H9 (cell line): ENCODE data around the gene MCM3. TPM values are rescaled to one million over a fixed set of nuclear protein-coding genes. Genes with fewer than 3 reads are reported as not detected.

Source experiments
- DNase-seq: peaks from one replicate; pipeline ENCODE4 v3.0.0-alpha.2; 2017
- H2AFZ ChIP-seq: one replicate; pipeline ENCODE4 v1.6.1; 2013; ENCODE audit warnings: mild to moderate bottlenecking, low read length, control low read depth, moderate library complexity
- H2AK5ac ChIP-seq: 2 replicates; pipeline ENCODE4 v1.6.1; 2013; ENCODE audit warnings: low read length, control low read depth, mixed read lengths; ENCODE audit not compliant: insufficient read length
- H2BK120ac ChIP-seq: one replicate; pipeline ENCODE4 v1.6.1; 2013; ENCODE audit warnings: low read depth, mild to moderate bottlenecking, low read length, control low read depth, inconsistent platforms; ENCODE audit not compliant: poor library complexity, severe bottlenecking
- H2BK12ac ChIP-seq: 2 replicates; pipeline ENCODE4 v1.6.1; 2013; ENCODE audit warnings: low read length, control low read depth, mixed read lengths, low read depth; ENCODE audit not compliant: insufficient read length
- H2BK15ac ChIP-seq: 2 replicates; pipeline ENCODE4 v1.6.1; 2013; ENCODE audit warnings: low read depth, low read length, control low read depth
- H2BK20ac ChIP-seq: one replicate; pipeline ENCODE4 v1.6.1; 2013; ENCODE audit warnings: low read depth, mild to moderate bottlenecking, low read length, control low read depth, inconsistent platforms; ENCODE audit not compliant: poor library complexity, severe bottlenecking
- H2BK5ac ChIP-seq: 2 replicates; pipeline ENCODE4 v1.6.1; 2013; ENCODE audit warnings: low read length, control low read depth, mixed read lengths; ENCODE audit not compliant: insufficient read length
- H3K14ac ChIP-seq: 2 replicates; pipeline ENCODE4 v1.6.1; 2013; ENCODE audit warnings: low read length, control low read depth; ENCODE audit not compliant: insufficient read depth
- H3K18ac ChIP-seq: 2 replicates; pipeline ENCODE4 v1.6.1; 2013; ENCODE audit warnings: low read depth, mild to moderate bottlenecking, mixed read lengths, low read length, control low read depth; ENCODE audit not compliant: insufficient read length
- H3K23ac ChIP-seq: 2 replicates; pipeline ENCODE4 v1.6.1; 2013; ENCODE audit warnings: low read length, control low read depth, mixed read lengths, low read depth; ENCODE audit not compliant: insufficient read length
- H3K23me2 ChIP-seq: 2 replicates; pipeline ENCODE4 v1.6.1; 2013; ENCODE audit warnings: low read depth, mild to moderate bottlenecking, mixed read lengths, low read length, control low read depth; ENCODE audit not compliant: insufficient read length, poor library complexity, severe bottlenecking
- H3K27ac ChIP-seq: 2 replicates; pipeline ENCODE4 v1.5.1; 2013; ENCODE audit warnings: low read length, control low read depth, mixed read lengths, low read depth; ENCODE audit not compliant: insufficient read length
- H3K27me3 ChIP-seq: 2 replicates; pipeline ENCODE4 v1.6.1; 2013; ENCODE audit warnings: low read length, control low read depth, inconsistent platforms; ENCODE audit not compliant: insufficient read depth
- H3K4ac ChIP-seq: 2 replicates; pipeline ENCODE4 v1.6.1; 2013; ENCODE audit warnings: low read depth, mild to moderate bottlenecking, control low read depth, inconsistent platforms, low read length, moderate library complexity
- H3K4me1 ChIP-seq: 2 replicates; pipeline ENCODE4 v1.6.1; 2013; ENCODE audit warnings: low read length, control low read depth, inconsistent platforms; ENCODE audit not compliant: insufficient read depth
- H3K4me2 ChIP-seq: 2 replicates; pipeline ENCODE4 v1.6.1; 2013; ENCODE audit warnings: low read length, control low read depth, mixed read lengths; ENCODE audit not compliant: insufficient read length, insufficient read depth
- H3K56ac ChIP-seq: 2 replicates; pipeline ENCODE4 v1.6.1; 2013; ENCODE audit warnings: low read depth, mild to moderate bottlenecking, mixed read lengths, low read length, control low read depth; ENCODE audit not compliant: insufficient read length
- H3K79me1 ChIP-seq: 2 replicates; pipeline ENCODE4 v1.6.1; 2013; ENCODE audit warnings: low read depth, mild to moderate bottlenecking, moderate library complexity, low read length, control low read depth, inconsistent platforms; ENCODE audit not compliant: insufficient read depth, poor library complexity, severe bottlenecking
- H3K79me2 ChIP-seq: 2 replicates; pipeline ENCODE4 v1.6.1; 2013; ENCODE audit warnings: low read length, control low read depth, inconsistent platforms; ENCODE audit not compliant: insufficient read depth
- H3K9ac ChIP-seq: 2 replicates; pipeline ENCODE4 v1.6.1; 2013; ENCODE audit warnings: low read length, control low read depth, mixed read lengths; ENCODE audit not compliant: insufficient read length; ENCODE audit errors: extremely low read depth
- H3K9me3 ChIP-seq: one replicate; pipeline ENCODE4 v1.6.1; 2013; ENCODE audit warnings: low read depth, low read length, inconsistent platforms; ENCODE audit not compliant: control insufficient read depth
- H3T11ph ChIP-seq: one replicate; pipeline ENCODE4 v1.6.1; 2013; ENCODE audit warnings: mild to moderate bottlenecking, low read length, control low read depth, inconsistent platforms
- H4K20me1 ChIP-seq: one replicate; pipeline ENCODE4 v1.6.1; 2013; ENCODE audit not compliant: control insufficient read depth, insufficient read length, insufficient read depth
- H4K5ac ChIP-seq: 2 replicates; pipeline ENCODE4 v1.6.1; 2013; ENCODE audit warnings: low read depth, mild to moderate bottlenecking, mixed read lengths, low read length, control low read depth; ENCODE audit not compliant: insufficient read length
- H4K8ac ChIP-seq: replicated peaks from 2 replicates; pipeline ENCODE4 v1.6.1; 2013; ENCODE audit warnings: low read length, control low read depth, mixed read lengths, low read depth; ENCODE audit not compliant: insufficient read length
- H4K91ac ChIP-seq: 2 replicates; pipeline ENCODE4 v1.6.1; 2013; ENCODE audit warnings: low read depth, mild to moderate bottlenecking, moderate library complexity, mixed read lengths, low read length, control low read depth; ENCODE audit not compliant: insufficient read length
- H3K27ac Mint-ChIP-seq, 3 experiments: 2 replicates in 2 of 3; 3 replicates in 1 of 3; pipeline ENCODE4 v1.8.0; 2020 to 2021; ENCODE audit warnings: mixed read lengths in 3 of 3, mild to moderate bottlenecking in 1 of 3, moderate library complexity in 1 of 3
- H3K27me3 Mint-ChIP-seq: 2 replicates; pipeline ENCODE4 v1.8.0; 2021; ENCODE audit warnings: low read depth, mild to moderate bottlenecking, moderate library complexity, mixed read lengths
- H3K36me3 Mint-ChIP-seq, 3 experiments: 2 replicates in 2 of 3; 3 replicates in 1 of 3; pipeline ENCODE4 v1.8.0; 2020 to 2021; ENCODE audit warnings: low read depth in 3 of 3, mixed read lengths in 3 of 3; ENCODE audit not compliant: insufficient read depth in 1 of 3
- H3K4me1 Mint-ChIP-seq, 2 experiments: 2 replicates each; pipeline ENCODE4 v1.8.0; 2020; ENCODE audit warnings: mixed read lengths in 2 of 2
- H3K4me3 Mint-ChIP-seq, 2 experiments: 2 replicates in 1 of 2; 3 replicates in 1 of 2; pipeline ENCODE4 v1.8.0; 2020 to 2021; ENCODE audit warnings: mild to moderate bottlenecking in 2 of 2, mixed read lengths in 2 of 2, moderate library complexity in 1 of 2
- H3K9me3 Mint-ChIP-seq, 2 experiments: 2 replicates in 1 of 2; 3 replicates in 1 of 2; pipeline ENCODE4 v1.8.0; 2020; ENCODE audit warnings: mild to moderate bottlenecking in 2 of 2, mixed read lengths in 2 of 2, moderate library complexity in 1 of 2
- CTCF ChIP-seq: fragments of 200-600 bp; sonication (generic); conservative IDR thresholded peaks from 3 replicates; pipeline ENCODE4 v1.8.0; 2021; ENCODE audit warnings: antibody characterized with exemption, mild to moderate bottlenecking
- WGBS: extraction: QIAGEN DNeasy Blood & Tissue Kit; methylation state at CpG from one replicate; pipeline ENCODE4 v1.1.7; 2013; ENCODE audit warnings: missing lambda C conversion rate, low lambda C conversion rate, mixed read lengths; ENCODE audit not compliant: insufficient read length; ENCODE audit errors: extremely low coverage; 5-methylcytosine and 5-hydroxymethylcytosine counted together
- total RNA-seq: library from RNA; stranded (reverse); gene quantifications from 2 replicates; pipeline ENCODE4 v1.2.1, GENCODE V29; 2021

Gene MCM3
- total RNA-seq, 1 experiment from 2014 or later = 252 TPM

DNA sequence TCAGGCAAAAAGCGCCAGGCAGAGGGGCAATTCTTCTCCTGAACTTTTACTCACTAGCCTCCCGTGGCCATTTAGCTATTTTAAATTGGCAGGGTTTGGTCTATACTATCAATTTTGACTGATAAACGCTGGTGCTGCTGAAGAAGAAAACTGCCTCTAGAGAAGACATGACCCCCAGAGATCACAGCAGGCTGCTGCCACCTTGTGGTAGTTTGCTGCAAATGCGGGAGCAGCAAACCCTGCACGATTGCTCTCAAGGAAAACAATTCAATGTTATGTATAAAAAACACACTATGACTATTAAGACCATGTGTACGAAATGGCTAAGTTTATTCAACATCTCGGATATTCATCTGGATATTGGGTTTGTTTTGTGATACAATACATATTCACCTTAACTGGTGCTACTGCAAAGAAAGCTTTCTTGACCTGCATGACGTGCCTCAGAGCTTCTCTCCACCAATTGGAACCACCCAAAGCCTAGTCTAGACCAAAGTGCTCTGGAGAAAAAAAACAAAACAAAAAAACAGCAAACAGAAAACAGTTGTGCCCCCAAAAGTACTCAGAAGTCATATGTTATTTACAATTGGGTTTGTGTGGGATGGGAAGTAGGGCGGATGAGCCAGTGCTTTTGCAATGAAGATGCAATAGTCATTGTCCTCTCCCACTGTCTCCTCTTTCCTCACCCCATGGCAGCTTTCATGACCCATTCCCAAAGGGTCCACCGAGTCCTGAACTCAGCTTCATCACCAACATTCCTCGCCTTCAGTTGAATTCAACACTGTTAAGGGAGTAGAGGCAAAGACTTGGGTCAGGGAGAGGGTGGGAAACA lies 20.6 kb downstream of the MCM3 start:
- H3T11ph ChIP-seq = no peak overlapping the region
- peaks cover 67 to 86% (median 78%) of the 10 kb centered on the region in 3 experiments for H3K36me3 Mint-ChIP-seq
- peak; percentile 95 for TF ChIP-seq CTCF
- H3K23me2 ChIP-seq = no peaks in the 10 kb centered on the region
- no peak overlapping the region for H3K4me2 ChIP-seq
- H3K27me3 Mint-ChIP-seq = no peaks in the 10 kb centered on the region; the same call in none of the 2 replicates
- no peaks in the 10 kb centered on the region for H3K27me3 ChIP-seq
- no peaks in the 10 kb centered on the region for H4K20me1 ChIP-seq
- no peak overlapping the region for H4K8ac ChIP-seq
- H3K9me3 Mint-ChIP-seq = no peaks in the 10 kb centered on the region
- no peak overlapping the region for H3K18ac ChIP-seq
- no peak overlapping the region for H3K4me3 Mint-ChIP-seq
- WGBS = no CpG with 5 or more reads among the region's 11 CpGs
- no peak overlapping the region for H3K9ac ChIP-seq
- no peaks in the 10 kb centered on the region for H3K79me1 ChIP-seq
- H3K4me1 ChIP-seq = no peaks in the 10 kb centered on the region
- H2BK12ac ChIP-seq = no peak overlapping the region
- H2BK5ac ChIP-seq = no peak overlapping the region
- no peak overlapping the region for H2BK120ac ChIP-seq
- no peak overlapping the region for H3K14ac ChIP-seq
- DNase-seq = peak; percentile 66
- H3K9me3 ChIP-seq = no peaks in the 10 kb centered on the region
- H4K5ac ChIP-seq = no peak overlapping the region
- no peak overlapping the region for H4K91ac ChIP-seq
- no peak overlapping the region for H2BK15ac ChIP-seq
- H2AFZ ChIP-seq = no peak overlapping the region
- H3K4ac ChIP-seq = no peak overlapping the region
- H3K56ac ChIP-seq = no peak overlapping the region
- no peak overlapping the region for H3K23ac ChIP-seq
- no peak overlapping the region for H3K27ac ChIP-seq
- H3K79me2 ChIP-seq = no peaks in the 10 kb centered on the region
- H2BK20ac ChIP-seq = no peak overlapping the region
- no peak overlapping the region for H2AK5ac ChIP-seq
- H3K4me1 Mint-ChIP-seq = no peaks in the 10 kb centered on the region
- peak overlapping the region in 2 of 3 experiments; percentile 2 to 79; a peak in 2 of 7 replicates for H3K27ac Mint-ChIP-seq
